Measurements from ENCODE around the gene MIGA2. TPM values are rescaled to one million over a fixed set of nuclear protein-coding genes. Genes with fewer than 3 reads are reported as not detected.
A peak's percentile ranks its signal among the peaks of the same experiment; 100 is the strongest.
"Not testable (repeated sequence)": the region's sequence is repeated elsewhere in the genome, so short reads cannot be mapped to it uniquely, and the experiment has no call there.

The MIGA2 gene
- total and polyA plus RNA-seq, 4 donors: 8.0 to 42.6 (median 16.9) TPM

DNA sequence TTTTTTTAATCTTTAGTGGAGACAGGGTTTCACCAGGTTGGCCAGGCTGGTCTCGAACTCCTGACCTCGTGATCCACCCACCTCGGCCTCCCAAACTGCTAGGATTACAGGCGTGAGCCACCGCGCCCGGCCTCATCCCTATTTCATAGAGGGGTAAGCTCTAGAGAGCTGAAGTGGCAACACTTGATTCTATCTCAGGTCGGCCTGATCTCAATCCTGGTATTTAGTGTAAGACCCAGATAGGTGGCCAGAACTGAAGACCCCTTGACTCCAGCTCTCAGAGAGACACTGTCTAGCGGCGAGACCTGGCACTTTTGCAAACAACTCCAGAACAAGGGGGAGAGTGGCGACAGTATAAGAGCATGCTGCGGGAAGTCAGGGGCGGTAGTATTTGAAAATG is 588 bp upstream of the MIGA2 start:
- H3K27me3 ChIP-seq (ENCODE audit: control insufficient read depth in 4 of 4, insufficient read depth in 4 of 4, low read length in 3 of 4); H3K36me3 ChIP-seq (ENCODE audit: control insufficient read depth in 4 of 4, insufficient read depth in 3 of 4, low read depth in 1 of 4, low read length in 3 of 4); DNase-seq (ENCODE audit: low spot score); H3K9me3 ChIP-seq (ENCODE audit: control insufficient read depth in 4 of 4, low read length in 3 of 4): not testable (repeated sequence)
- 47% methylated on average over 13 of the region's 13 CpGs for WGBS
- Histone ChIP-seq H3K9ac (ENCODE audit: low read depth in 1 of 2, low read length in 2 of 2) (peak overlapping the region in 1 of 2 donors; percentile 52), H3K27ac (ENCODE audit: low read depth in 1 of 2, low read length in 2 of 2) (peak overlapping the region in 1 of 2 donors; percentile 29), H3K4me1 (ENCODE audit: control insufficient read depth in 4 of 4, insufficient read depth in 4 of 4, low read length in 3 of 4) (peaks cover 10 to 24% (median 19%) of the 10 kb centered on the region in 4 donors), H3K4me3 (ENCODE audit: low read depth in 1 of 3, low read length in 3 of 3) (peak overlapping the region; percentile 44 to 56 (median 53))

DNA sequence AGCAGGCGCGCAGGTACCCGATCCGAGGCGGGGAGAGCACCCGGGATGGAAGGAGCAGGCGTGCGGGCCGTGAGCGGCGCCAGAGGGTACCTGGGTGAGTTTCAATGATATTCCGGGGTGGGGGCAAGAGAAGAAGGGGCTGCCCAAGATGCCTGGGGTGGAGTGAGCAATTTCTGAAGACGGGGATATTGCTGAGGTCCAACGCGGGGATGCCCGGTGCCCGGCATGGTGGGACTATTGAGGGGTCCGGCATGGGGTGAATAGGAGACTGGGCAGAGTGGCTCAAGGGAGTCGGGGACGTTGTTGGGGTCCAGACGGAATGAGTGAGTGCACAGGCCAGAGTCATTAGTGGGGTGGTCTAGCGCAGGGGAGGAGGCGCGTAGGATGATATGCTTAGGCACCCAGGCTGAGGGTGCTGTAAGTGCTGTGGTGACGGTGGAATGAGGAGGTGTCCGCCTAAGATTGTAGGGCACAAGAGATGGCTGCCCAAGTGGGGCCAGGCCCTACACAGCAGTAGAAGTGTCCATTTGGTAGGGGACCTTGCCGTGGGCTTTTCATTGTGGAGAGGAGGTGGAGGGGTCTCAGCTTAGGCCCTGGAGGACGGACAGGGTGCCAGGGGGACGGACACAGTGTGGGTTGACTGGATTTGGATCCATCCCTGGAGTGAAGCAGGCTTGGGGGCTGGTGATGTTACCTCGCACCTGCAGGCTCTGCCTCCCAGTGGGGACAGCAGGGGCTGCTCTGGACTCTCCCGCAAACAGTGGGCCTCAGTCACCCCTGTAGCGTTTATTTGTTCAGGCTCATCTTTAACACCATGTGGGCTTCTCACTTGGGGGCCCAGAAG is 719 bp downstream of the MIGA2 start:
- WGBS: 15% methylated on average over 32 of the region's 32 CpGs
- H3K9ac ChIP-seq (ENCODE audit: low read depth in 1 of 2, low read length in 2 of 2): peak overlapping the region; percentile 33 to 61
- H3K9me3 ChIP-seq (ENCODE audit: control insufficient read depth in 4 of 4, low read length in 3 of 4): no peaks in the 10 kb centered on the region
- TF ChIP-seq HNF4A (conservative IDR thresholded peaks at IDR 0.05): no peak
- TF ChIP-seq, protein P1, sequence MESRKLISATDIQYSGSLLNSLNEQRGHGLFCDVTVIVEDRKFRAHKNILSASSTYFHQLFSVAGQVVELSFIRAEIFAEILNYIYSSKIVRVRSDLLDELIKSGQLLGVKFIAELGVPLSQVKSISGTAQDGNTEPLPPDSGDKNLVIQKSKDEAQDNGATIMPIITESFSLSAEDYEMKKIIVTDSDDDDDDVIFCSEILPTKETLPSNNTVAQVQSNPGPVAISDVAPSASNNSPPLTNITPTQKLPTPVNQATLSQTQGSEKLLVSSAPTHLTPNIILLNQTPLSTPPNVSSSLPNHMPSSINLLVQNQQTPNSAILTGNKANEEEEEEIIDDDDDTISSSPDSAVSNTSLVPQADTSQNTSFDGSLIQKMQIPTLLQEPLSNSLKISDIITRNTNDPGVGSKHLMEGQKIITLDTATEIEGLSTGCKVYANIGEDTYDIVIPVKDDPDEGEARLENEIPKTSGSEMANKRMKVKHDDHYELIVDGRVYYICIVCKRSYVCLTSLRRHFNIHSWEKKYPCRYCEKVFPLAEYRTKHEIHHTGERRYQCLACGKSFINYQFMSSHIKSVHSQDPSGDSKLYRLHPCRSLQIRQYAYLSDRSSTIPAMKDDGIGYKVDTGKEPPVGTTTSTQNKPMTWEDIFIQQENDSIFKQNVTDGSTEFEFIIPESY (IDR thresholded peaks at IDR 0.05): no peak
- no peak overlapping the region for H3K27ac ChIP-seq (ENCODE audit: low read depth in 1 of 2, low read length in 2 of 2)
- peaks cover 10 to 24% (median 19%) of the 10 kb centered on the region in 4 donors for H3K4me1 ChIP-seq (ENCODE audit: control insufficient read depth in 4 of 4, insufficient read depth in 4 of 4, low read length in 3 of 4)
- peaks cover 0 to 5% (median 1%) of the 10 kb centered on the region in 4 donors for H3K36me3 ChIP-seq (ENCODE audit: control insufficient read depth in 4 of 4, insufficient read depth in 3 of 4, low read depth in 1 of 4, low read length in 3 of 4)
- H3K4me3 ChIP-seq (ENCODE audit: low read depth in 1 of 3, low read length in 3 of 3): peak overlapping the region; percentile 86 to 96 (median 87)
- no peaks in the 10 kb centered on the region for H3K27me3 ChIP-seq (ENCODE audit: control insufficient read depth in 4 of 4, insufficient read depth in 4 of 4, low read length in 3 of 4)
- DNase-seq (ENCODE audit: low spot score): peak; percentile 52

DNA sequence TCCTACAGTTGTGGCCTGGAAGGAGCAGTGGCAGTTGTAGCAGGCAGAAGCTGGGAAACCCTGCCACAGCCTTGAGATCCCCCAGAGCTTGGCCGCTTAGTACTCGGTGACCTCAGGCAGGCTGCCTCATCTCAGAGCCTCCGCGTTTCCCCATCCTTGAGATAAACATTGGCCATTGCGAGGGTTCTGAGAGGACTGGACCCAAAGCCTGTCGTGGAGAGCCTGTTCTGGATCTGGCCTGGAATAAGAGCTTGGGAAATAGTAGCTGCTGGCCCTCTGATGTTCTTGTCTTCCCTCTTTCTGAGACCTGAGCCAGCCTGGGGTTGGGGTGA is 1.3 kb downstream of the MIGA2 start:
- Histone ChIP-seq H3K36me3 (ENCODE audit: control insufficient read depth in 4 of 4, insufficient read depth in 3 of 4, low read depth in 1 of 4, low read length in 3 of 4) (peaks cover 0 to 11% (median 4%) of the 10 kb centered on the region in 4 donors), H3K4me3 (ENCODE audit: low read depth in 1 of 3, low read length in 3 of 3) (peak overlapping the region in 1 of 3 donors; percentile 96), H3K9me3 (ENCODE audit: control insufficient read depth in 4 of 4, low read length in 3 of 4) (no peaks in the 10 kb centered on the region), H3K27ac (ENCODE audit: low read depth in 1 of 2, low read length in 2 of 2) (no peak overlapping the region), H3K4me1 (ENCODE audit: control insufficient read depth in 4 of 4, insufficient read depth in 4 of 4, low read length in 3 of 4) (peaks cover 10 to 24% (median 19%) of the 10 kb centered on the region in 4 donors), H3K9ac (ENCODE audit: low read depth in 1 of 2, low read length in 2 of 2) (no peak overlapping the region), H3K27me3 (ENCODE audit: control insufficient read depth in 4 of 4, insufficient read depth in 4 of 4, low read length in 3 of 4) (no peaks in the 10 kb centered on the region)
- DNase-seq (ENCODE audit: low spot score): no peak
- WGBS: 61% methylated on average over 6 of the region's 6 CpGs
- TF ChIP-seq, protein P2, sequence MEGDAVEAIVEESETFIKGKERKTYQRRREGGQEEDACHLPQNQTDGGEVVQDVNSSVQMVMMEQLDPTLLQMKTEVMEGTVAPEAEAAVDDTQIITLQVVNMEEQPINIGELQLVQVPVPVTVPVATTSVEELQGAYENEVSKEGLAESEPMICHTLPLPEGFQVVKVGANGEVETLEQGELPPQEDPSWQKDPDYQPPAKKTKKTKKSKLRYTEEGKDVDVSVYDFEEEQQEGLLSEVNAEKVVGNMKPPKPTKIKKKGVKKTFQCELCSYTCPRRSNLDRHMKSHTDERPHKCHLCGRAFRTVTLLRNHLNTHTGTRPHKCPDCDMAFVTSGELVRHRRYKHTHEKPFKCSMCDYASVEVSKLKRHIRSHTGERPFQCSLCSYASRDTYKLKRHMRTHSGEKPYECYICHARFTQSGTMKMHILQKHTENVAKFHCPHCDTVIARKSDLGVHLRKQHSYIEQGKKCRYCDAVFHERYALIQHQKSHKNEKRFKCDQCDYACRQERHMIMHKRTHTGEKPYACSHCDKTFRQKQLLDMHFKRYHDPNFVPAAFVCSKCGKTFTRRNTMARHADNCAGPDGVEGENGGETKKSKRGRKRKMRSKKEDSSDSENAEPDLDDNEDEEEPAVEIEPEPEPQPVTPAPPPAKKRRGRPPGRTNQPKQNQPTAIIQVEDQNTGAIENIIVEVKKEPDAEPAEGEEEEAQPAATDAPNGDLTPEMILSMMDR (IDR thresholded peaks at IDR 0.05; ENCODE audit: low read depth, low read length, missing input control): no peak
- TF ChIP-seq YY1 (IDR thresholded peaks at IDR 0.05): no peak
- TF ChIP-seq TAF1 (conservative IDR thresholded peaks at IDR 0.05): no peak
- TF ChIP-seq HNF4G (IDR thresholded peaks at IDR 0.05): no peak
- TF ChIP-seq NR2F2 (IDR thresholded peaks at IDR 0.05): no peak
- no peak for TF ChIP-seq EGR1 (IDR thresholded peaks at IDR 0.05; ENCODE audit: low read depth in 2 of 2)
- TF ChIP-seq RXRA (IDR thresholded peaks at IDR 0.05): no peak
